ENCODE data around the gene HCLS1. TPM values are rescaled to one million over a fixed set of nuclear protein-coding genes. Genes with fewer than 3 reads are reported as not detected.

The HCLS1 gene
- total and polyA plus RNA-seq, 2 of the 8 experiments (the other 6 are each of a cell fraction or from before 2014, with no cell fraction given): 0.53 to 1.3 TPM

DNA sequence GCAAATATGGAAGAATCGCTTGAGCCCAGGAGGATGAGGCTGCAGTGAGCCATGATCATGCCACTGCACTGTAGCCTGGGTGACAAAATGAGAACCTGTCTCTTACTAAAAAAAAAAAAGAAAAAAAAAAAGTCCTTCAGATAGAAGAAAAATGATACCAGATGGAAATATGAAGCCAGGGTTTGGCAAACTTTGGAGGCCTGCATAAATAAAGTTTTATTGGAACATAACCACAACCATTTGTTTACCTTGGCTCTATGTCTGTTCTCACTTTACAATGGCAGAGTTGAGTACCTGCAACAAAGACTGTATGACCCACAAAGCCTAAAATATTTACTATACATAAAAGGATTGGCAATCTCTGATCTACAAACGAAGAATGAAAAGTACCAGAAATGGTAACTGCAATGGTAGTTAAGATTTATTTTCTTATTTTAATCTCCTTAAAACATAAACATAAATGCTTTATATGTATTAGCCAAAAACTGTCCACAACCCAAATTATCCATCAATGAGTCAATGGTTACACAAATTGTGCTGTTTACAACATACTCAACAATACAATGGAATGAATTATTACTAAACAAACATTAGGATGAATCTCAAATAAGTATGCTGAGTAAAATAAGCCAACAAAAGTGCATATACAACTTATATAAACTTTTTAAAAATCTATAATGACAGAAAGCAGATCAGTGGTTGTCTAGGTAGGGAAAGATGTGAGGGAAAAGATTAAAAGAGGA lies 47.0 kb upstream of the HCLS1 start:
- Histone ChIP-seq H3K4me3 (ENCODE audit: extremely low read depth in 1 of 4, insufficient read depth in 2 of 4, low read depth in 3 of 4, low read length in 4 of 4) (no peak overlapping the region), H3K4ac (replicated peaks; ENCODE audit: insufficient read length, low read depth, low read length) (no peak overlapping the region), H4K5ac (ENCODE audit: insufficient read length, low read depth, low read length) (no peak overlapping the region), H3K79me1 (ENCODE audit: low read depth, low read length) (no peaks in the 10 kb centered on the region), H3K9me3 (ENCODE audit: insufficient read depth in 2 of 2, low read depth in 1 of 2, low read length in 1 of 2) (no peaks in the 10 kb centered on the region), H4K91ac (replicated peaks; ENCODE audit: insufficient read length, low read length) (no peak overlapping the region), H2AFZ (ENCODE audit: low read length) (no peak overlapping the region), H2BK120ac (replicated peaks; ENCODE audit: low read depth, low read length) (no peak overlapping the region), H2BK15ac (ENCODE audit: low read length) (no peak overlapping the region), H3K4me1 (replicated peaks in 1 of 4; ENCODE audit: control insufficient read depth in 3 of 4, insufficient read depth in 4 of 4, low read length in 3 of 4) (no peaks in the 10 kb centered on the region), H2BK20ac (ENCODE audit: low read length) (no peak overlapping the region), H3K23me2 (ENCODE audit: low read depth, low read length) (no peaks in the 10 kb centered on the region), H3K79me2 (ENCODE audit: control insufficient read depth in 1 of 2, insufficient read depth in 2 of 2, low read length in 2 of 2) (no peaks in the 10 kb centered on the region), H3K4me2 (ENCODE audit: insufficient read depth in 1 of 2, low read depth in 2 of 2, low read length in 2 of 2) (no peak overlapping the region), H3K23ac (ENCODE audit: insufficient read length) (no peak overlapping the region), H3K9ac (replicated peaks in 1 of 4; ENCODE audit: extremely low read depth in 1 of 4, low read depth in 3 of 4, low read length in 3 of 4) (no peak overlapping the region), H3K56ac (replicated peaks; ENCODE audit: insufficient read length, low read depth, low read length) (no peak overlapping the region), H2BK12ac (ENCODE audit: low read depth, low read length) (no peak overlapping the region), H3K36me3 (ENCODE audit: control insufficient read depth in 2 of 4, insufficient read depth in 4 of 4, low read length in 3 of 4) (peaks cover 0 to 4% (median 0%) of the 10 kb centered on the region in 4 experiments; a peak in 1 of 8 replicates), H4K8ac (ENCODE audit: extremely low read depth, insufficient read depth, low read length) (no peak overlapping the region), H3K14ac (ENCODE audit: insufficient read length) (no peak overlapping the region), H3K27ac (ENCODE audit: low read depth, low read length) (no peak overlapping the region), H2BK5ac (ENCODE audit: low read depth, low read length) (no peak overlapping the region), H3K18ac (ENCODE audit: extremely low read depth, low read length) (no peak overlapping the region), H4K20me1 (replicated peaks in 1 of 2; ENCODE audit: control insufficient read depth in 1 of 2, insufficient read depth in 2 of 2, low read length in 2 of 2) (no peaks in the 10 kb centered on the region), H2AK5ac (ENCODE audit: low read depth, low read length) (no peak overlapping the region), H3K27me3 (replicated peaks in 1 of 4; ENCODE audit: control insufficient read depth in 3 of 4, extremely low read depth in 1 of 4, insufficient read depth in 3 of 4, low read length in 3 of 4) (no peaks in the 10 kb centered on the region)
- WGBS, 2 experiments (ENCODE audit: extremely low coverage in 1 of 2, insufficient coverage in 1 of 2, insufficient read length in 1 of 2, insufficient replicate concordance in 2 of 2, low coverage in 1 of 2, low lambda C conversion rate in 2 of 2, missing lambda C conversion rate in 1 of 2): 90% methylated on average over 2 of the region's 2 CpGs; no CpG with 5 or more reads in 1 of the 2 experiments
- ChIA-PET POLR2A (ENCODE audit: partially characterized antibody) (no interaction called here), CTCF (ENCODE audit: partially characterized antibody) (interaction anchor here (0.8 kb wide), 1 partner anchor 169 kb away, joined by 3 read pairs; no protein-coding TSS in a partner anchor)
- no peak for DNase-seq (ENCODE audit: low read depth in 1 of 2, low spot score in 2 of 2)
- no peak for FAIRE-seq
- TF ChIP-seq E2F6 (IDR thresholded peaks at IDR 0.05): no peak
- TF ChIP-seq SP1 (IDR thresholded peaks at IDR 0.05; ENCODE audit: low read depth, low read length): no peak
- TF ChIP-seq BCL11A (IDR thresholded peaks at IDR 0.05; ENCODE audit: low read depth in 2 of 2, low read length in 2 of 2): no peak
- TF ChIP-seq NANOG (IDR thresholded peaks at IDR 0.05; ENCODE audit: insufficient read depth, low read depth, low read length, poor library complexity, severe bottlenecking): no peak
- no peak for TF ChIP-seq POLR2A (IDR thresholded peaks at IDR 0.05; ENCODE audit: control extremely low read depth in 1 of 2, low read depth in 2 of 2, low read length in 2 of 2)
- TF ChIP-seq MAFK (IDR thresholded peaks at IDR 0.05; ENCODE audit: low read depth, low read length): no peak
- TF ChIP-seq SP2 (IDR thresholded peaks at IDR 0.05; ENCODE audit: low read length): no peak
- TF ChIP-seq CTCF (IDR thresholded peaks at IDR 0.05; ENCODE audit: control extremely low read depth in 1 of 3, insufficient read depth in 1 of 3, low read depth in 1 of 3, low read length in 3 of 3): no peak
- no peak for TF ChIP-seq RFX5 (IDR thresholded peaks at IDR 0.05; ENCODE audit: borderline replicate concordance, low read depth, low read length)
- TF ChIP-seq HDAC6 (IDR thresholded peaks at IDR 0.05; ENCODE audit: low read depth, low read length): no peak
